HG03342 (cell line): ENCODE data around the gene OR4M1.
"Not testable (repeated sequence)": the region's sequence is repeated elsewhere in the genome, so short reads cannot be mapped to it uniquely, and the experiment has no call there.

ENCODE experiments used
- ATAC-seq: cut with Tn5 transposase; IDR thresholded peaks from one replicate; pipeline ENCODE4 v1.9.1; 2021; ENCODE audit warnings: mild to moderate bottlenecking, moderate library complexity; ENCODE audit not compliant: unreplicated experiment

OR4M1 gene

DNA sequence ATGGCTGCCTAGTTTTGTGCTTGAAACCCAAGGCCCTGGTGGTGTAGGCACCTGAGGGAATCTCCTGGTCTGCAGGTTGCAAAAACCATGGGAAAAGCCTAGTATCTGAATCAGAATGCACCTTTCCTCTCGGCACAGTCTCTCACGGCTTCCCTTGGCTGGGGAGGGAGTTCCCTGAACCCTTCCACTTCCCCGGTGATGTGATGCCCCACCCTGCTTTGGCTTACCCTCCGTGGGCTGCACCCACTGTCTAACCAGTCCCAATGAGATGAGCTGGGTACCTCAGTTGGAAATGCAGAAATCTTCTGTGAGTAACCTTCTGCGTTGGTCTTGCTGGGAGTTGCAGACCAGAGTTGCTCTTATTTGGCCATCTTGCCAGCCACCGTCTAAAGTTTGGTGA is 47.7 kb downstream of the OR4M1 start:
- not testable (repeated sequence) for ATAC-seq

DNA sequence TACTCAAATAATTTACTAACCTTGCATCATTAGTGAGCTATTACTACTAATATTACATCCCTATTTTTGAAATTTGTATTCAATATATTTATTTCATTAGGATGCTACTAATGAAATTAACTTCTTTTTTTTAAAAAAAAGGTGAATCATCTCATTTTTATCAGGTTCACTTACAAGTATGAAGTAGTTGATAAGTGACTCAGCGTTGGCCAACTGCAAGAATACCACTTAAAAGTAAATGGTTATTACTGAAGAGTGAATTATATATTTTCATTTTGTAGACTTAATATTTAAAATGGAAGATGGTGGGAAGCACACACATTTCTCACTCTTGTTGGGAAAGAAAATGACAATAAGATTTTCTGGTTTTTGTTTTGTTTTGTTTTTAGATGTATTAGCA is 49.9 kb downstream of the OR4M1 start:
- ATAC-seq: no peak

DNA sequence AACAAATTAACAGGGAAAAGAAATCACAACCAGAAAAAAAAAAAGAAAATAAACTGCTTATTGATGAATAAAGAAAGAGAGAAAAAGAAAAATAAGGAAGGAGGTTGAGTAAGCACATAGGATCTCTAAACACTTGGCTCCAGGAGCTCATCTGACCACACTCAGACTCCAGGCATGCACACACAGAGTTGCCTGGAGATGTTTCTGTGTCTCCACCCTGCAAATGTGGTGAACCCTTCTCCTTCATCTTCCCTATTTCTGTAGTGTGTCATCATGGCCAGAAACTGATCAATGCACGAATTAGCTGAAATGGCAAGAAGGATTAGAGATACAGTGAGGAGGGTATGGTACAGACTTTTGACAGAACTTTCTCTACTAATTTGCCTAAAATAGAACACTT is 50.5 kb downstream of the OR4M1 start:
- ATAC-seq: no peak

DNA sequence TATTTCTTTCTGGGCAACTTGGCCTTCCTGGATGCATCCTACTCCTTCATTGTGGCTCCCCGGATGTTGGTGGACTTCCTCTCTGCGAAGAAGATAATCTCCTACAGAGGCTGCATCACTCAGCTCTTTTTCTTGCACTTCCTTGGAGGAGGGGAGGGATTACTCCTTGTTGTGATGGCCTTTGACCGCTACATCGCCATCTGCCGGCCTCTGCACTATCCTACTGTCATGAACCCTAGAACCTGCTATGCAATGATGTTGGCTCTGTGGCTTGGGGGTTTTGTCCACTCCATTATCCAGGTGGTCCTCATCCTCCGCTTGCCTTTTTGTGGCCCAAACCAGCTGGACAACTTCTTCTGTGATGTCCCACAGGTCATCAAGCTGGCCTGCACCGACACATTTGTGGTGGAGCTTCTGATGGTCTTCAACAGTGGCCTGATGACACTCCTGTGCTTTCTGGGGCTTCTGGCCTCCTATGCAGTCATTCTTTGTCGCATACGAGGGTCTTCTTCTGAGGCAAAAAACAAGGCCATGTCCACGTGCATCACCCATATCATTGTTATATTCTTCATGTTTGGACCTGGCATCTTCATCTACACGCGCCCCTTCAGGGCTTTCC is 54.4 kb downstream of the OR4M1 start:
- not testable (repeated sequence) for ATAC-seq

DNA sequence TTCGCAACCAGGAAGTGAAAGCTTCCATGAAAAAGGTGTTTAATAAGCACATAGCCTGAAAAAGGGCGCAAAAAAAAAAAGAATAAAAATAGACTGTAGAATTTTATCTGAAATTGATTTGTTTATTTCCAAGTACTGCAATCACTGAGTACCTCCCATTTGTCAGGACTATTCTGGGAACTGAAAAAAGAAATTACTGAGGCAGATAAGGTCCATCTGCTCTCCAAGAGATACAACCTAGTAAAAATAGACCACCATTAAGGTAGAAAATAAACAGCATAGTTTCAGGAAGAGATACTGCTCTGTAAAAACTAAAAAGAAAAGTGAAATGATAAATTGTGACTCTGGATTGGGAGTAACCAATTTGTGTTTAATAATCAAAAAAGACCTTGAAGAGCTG is 55.0 kb downstream of the OR4M1 start:
- no peak for ATAC-seq
